ENCODE data around the gene DNAAF2.
"Not testable (repeated sequence)": the region's sequence is repeated elsewhere in the genome, so short reads cannot be mapped to it uniquely, and the experiment has no call there.

The DNAAF2 gene

DNA sequence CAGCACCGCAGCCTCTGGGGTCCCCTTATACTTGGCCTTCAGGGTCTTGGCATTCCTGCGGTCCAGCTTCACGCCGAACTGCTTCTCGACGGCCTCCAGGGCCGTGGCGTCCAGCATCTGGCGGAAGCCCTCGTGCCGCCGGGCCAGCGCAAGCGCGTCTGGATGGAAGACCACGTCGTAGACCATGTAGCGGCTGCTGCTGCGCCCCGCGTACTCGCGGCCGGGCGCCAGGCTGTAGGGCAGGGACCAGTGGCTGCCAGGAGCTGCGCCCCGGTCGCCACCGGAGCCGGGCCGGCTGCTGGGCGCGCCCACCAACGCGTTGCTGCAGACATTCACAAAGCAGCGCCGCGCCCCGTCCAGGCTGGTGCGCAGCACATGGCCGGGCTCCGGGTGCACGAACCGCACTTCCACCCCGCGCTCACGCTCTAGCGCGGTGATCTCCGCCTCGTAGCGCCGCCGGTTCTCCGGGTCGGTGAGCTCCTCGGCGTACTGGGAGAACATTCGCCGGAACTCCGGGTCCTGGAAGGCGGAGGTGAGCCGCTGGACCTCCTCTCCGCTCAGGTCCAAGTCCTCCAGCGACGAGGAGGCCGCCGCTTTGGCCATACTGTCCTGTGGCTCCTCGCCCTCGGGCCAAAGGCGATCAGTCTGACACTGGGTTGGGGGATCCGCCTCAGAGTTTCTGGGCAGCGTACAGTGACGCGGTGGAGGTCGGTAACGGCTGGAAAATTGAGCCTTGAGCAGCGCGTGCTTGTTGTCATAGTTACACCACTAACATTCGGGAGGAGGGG is at the start of gene DNAAF2:
TSS of gene DNAAF2 (minus strand) at position 698 of the 788 bp plus-strand sequence. CDS start at position 603, 95 bp downstream.
- no peak for TF ChIP-seq Cebpa-rat (IDR thresholded peaks at IDR 0.05)
- Histone ChIP-seq H3K27me3 (no peaks in the 10 kb centered on the region), H3K4me3 (peak within 1 kb of the TSS; percentile 95), H3K4me2 (peak within 1 kb of the TSS; percentile 86), H3K36me3 (peaks cover 36% of the 10 kb centered on the region), H3K4me1 (peaks cover 44% of the 10 kb centered on the region), H3K9me3 (no peaks in the 10 kb centered on the region), H3K9ac (peak within 1 kb of the TSS; percentile 98), H3K27ac (peak within 1 kb of the TSS; percentile 97), H4K20me1 (peaks cover 73% of the 10 kb centered on the region)

- no peak for TF ChIP-seq Cebpa-rat (IDR thresholded peaks at IDR 0.05)
- H3K36me3 ChIP-seq, result peaks cover 91% of the 10 kb centered on the region
- no peak overlapping the region for H3K4me3 ChIP-seq
- no peaks in the 10 kb centered on the region; the same call in 1 of the 2 replicates for H3K9me3 ChIP-seq
- H3K27me3 ChIP-seq, result no peaks in the 10 kb centered on the region
- H3K9ac ChIP-seq, result no peak overlapping the region
- H4K20me1 ChIP-seq, result no peaks in the 10 kb centered on the region
- H3K27ac ChIP-seq, result no peak overlapping the region
- no peak overlapping the region for H3K4me2 ChIP-seq
- H3K4me1 ChIP-seq, result no peaks in the 10 kb centered on the region
Measured at GRCh38 chr14:49679271-49679670, 44.2 kb upstream of the DNAAF2 start.

DNA sequence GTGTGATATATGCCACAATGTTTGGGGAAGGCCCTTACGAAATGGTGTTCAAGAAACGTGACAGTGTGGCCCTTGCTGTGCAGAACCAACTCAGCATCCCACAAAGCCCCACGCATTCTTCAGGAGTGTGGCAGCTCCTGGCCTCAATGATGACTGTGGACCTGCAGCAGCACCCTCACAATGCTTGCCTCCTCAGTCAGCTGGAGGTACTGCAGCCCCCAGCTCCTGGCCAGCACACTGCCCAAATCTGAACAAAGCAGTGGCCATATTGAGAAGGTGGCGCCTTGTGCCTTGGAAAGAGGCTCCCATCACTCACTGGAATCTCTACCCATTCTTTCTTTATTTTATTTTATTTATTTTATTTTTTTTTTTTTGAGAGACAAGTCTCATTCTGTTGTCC is 42.6 kb upstream of the DNAAF2 start:
- H4K20me1 ChIP-seq, result no peaks in the 10 kb centered on the region
- no peak overlapping the region for H3K27ac ChIP-seq
- no peak overlapping the region for H3K4me2 ChIP-seq
- peaks cover 95% of the 10 kb centered on the region for H3K36me3 ChIP-seq
- H3K4me1 ChIP-seq, result no peaks in the 10 kb centered on the region
- no peaks in the 10 kb centered on the region for H3K27me3 ChIP-seq
- TF ChIP-seq Cebpa-rat (IDR thresholded peaks at IDR 0.05), result no peak
- H3K9ac ChIP-seq, result no peak overlapping the region
- no peak overlapping the region for H3K4me3 ChIP-seq
- H3K9me3 ChIP-seq, result no peaks in the 10 kb centered on the region; the same call in 1 of the 2 replicates

DNA sequence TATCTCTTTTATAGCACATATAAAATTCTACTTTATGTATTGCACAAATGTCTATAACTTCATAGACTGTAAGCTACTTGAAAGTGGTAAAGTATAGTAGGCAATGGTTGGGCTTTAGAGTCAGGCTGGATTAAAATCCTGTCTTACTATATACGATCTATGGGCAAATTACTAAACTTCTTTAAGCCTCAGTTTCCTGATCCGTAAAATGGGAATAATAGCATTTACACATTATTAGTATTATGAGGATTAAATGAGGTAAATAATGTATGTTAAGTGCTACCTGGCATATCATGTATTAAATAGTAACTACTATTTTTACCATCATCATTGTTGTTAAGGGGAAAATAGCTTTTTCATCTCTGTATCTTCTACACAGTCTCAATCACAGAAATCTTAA is 38.5 kb upstream of the DNAAF2 start:
- Histone ChIP-seq H4K20me1 (no peaks in the 10 kb centered on the region), H3K4me1 (no peaks in the 10 kb centered on the region), H3K9me3 (no peaks in the 10 kb centered on the region; the same call in 1 of the 2 replicates), H3K9ac (no peak overlapping the region), H3K4me2 (no peak overlapping the region), H3K27me3 (no peaks in the 10 kb centered on the region), H3K4me3 (no peak overlapping the region), H3K36me3 (peaks cover 81% of the 10 kb centered on the region), H3K27ac (no peak overlapping the region)
- no peak for TF ChIP-seq Cebpa-rat (IDR thresholded peaks at IDR 0.05)

DNA sequence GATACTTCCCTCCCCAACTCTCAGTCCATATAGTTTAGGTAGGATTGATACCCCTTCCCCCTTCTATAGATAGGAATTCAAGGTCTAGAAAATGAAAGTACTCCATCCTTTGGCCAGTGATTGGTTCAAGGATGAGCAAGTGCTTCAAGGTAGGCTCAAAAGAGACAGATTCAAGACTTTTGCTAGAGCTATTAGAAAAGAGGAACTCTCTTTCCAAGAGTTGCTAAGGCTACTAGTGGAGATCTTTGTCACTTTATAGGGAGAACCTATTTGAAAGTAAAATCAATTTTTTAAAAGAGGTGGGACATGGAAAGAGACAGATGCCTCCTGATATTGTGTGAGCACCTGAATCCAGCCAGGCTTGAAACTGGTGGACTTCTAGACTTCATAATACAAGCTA is 35.4 kb upstream of the DNAAF2 start:
- Histone ChIP-seq H3K9ac (no peak overlapping the region), H3K9me3 (no peaks in the 10 kb centered on the region), H4K20me1 (no peaks in the 10 kb centered on the region), H3K27ac (no peak overlapping the region), H3K4me1 (no peaks in the 10 kb centered on the region), H3K4me3 (no peak overlapping the region), H3K36me3 (peaks cover 67% of the 10 kb centered on the region), H3K4me2 (no peak overlapping the region), H3K27me3 (no peaks in the 10 kb centered on the region)
- TF ChIP-seq Cebpa-rat (IDR thresholded peaks at IDR 0.05), result no peak

DNA sequence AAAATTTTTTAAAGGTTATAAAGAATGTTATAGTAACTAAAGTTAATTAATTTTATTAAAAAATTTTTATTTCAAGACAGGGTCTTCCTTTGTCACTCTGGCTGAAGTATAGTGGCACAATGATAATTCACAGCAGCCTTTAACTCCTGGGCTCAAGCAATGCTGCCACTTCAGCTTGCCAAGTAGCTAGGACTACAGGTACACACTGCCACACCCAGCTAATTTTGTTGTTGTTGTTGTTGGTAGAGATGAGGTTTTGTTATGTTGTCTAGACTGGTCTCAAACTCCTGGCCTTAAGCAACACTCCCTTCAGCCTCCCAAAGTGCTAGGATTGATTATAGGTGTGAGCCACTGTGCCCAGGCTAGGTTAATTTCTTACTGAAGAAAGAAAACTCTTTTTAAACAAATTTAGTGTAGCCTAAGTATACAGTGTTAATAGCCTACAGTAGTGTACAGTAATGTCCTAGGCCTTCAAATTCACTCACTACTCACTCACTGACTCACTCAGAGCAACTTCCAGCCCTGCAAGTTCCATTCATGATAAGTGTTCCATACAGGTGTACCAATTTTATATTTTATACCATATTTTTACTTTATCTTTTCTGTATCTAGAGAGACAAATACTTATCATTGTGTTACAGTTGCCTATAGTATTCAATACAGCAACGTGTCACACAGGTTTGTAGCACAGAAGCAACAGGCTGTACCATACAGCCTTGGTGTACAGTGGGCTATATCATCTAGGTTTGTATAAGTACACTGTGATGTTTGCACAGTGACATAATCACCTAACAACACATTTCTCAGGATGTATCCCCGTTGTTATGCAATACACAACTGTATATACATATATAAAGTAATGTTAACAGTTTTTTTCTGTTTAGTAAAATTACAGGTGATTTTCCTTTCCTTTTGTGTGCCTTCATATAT is 24.7 kb upstream of the DNAAF2 start:
- H4K20me1 ChIP-seq, result no peaks in the 10 kb centered on the region
- H3K4me2 ChIP-seq, result no peak overlapping the region
- H3K9me3 ChIP-seq, result no peaks in the 10 kb centered on the region
- no peak for TF ChIP-seq Cebpa-rat (IDR thresholded peaks at IDR 0.05)
- H3K27me3 ChIP-seq, result no peaks in the 10 kb centered on the region
- H3K36me3 ChIP-seq, result peaks cover 43% of the 10 kb centered on the region
- no peaks in the 10 kb centered on the region for H3K4me1 ChIP-seq
- H3K9ac ChIP-seq, result no peak overlapping the region
- no peak overlapping the region for H3K27ac ChIP-seq
- H3K4me3 ChIP-seq, result no peak overlapping the region

DNA sequence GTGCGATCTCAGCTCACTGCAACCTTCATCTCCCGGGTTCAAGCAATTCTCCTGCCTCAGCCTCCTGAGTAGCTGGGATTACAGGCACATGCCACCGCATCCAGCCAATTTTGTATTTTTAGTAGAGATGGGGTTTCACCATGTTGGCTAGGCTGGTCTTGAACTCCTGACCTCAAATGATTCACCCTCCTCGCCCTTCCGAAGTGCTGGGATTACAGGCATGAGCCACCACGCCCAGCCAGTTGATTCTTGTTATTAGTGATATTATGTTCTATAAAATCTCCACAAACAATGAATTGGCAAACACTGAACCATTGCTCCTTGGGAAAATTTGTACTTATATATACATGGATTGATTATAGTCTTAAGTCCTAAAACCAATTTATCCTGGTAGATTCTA is 22.5 kb upstream of the DNAAF2 start:
- not testable (repeated sequence) for H3K4me2 ChIP-seq, H3K4me1 ChIP-seq, H3K9me3 ChIP-seq, H4K20me1 ChIP-seq, H3K27ac ChIP-seq, H3K27me3 ChIP-seq, H3K9ac ChIP-seq, H3K4me3 ChIP-seq
- H3K36me3 ChIP-seq, result peaks cover 46% of the 10 kb centered on the region

DNA sequence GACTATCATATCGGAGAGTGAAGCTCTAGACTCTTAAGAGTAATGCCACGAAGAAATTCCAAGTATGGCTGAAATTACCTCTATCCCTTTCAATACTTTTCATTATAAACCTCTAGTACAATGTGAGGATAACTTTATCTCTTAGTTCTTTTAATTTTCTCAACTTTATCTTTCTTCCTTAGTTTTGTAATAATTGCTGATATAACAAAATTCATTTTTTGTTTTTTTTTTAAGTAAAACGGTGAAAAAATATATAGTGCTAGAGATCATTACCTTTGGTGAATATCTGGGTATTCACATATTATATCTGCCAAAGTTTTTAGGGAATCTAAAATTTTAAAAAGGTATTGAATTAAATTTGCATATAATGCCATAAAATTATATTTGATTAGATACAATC is 19.5 kb upstream of the DNAAF2 start:
- Histone ChIP-seq H3K27me3 (no peaks in the 10 kb centered on the region), H3K4me2 (no peak overlapping the region), H3K9ac (no peak overlapping the region), H3K27ac (no peak overlapping the region), H3K36me3 (peaks cover 47% of the 10 kb centered on the region), H4K20me1 (no peaks in the 10 kb centered on the region; the same call in 1 of the 2 replicates), H3K4me1 (no peaks in the 10 kb centered on the region), H3K9me3 (no peaks in the 10 kb centered on the region), H3K4me3 (no peak overlapping the region)
- TF ChIP-seq Cebpa-rat (IDR thresholded peaks at IDR 0.05), result no peak

GRCh38 chr14:49653508-49653907 is 18.5 kb upstream of the DNAAF2 start:
- no peaks in the 10 kb centered on the region for H3K9me3 ChIP-seq
- no peaks in the 10 kb centered on the region for H3K4me1 ChIP-seq
- peaks cover 5% of the 10 kb centered on the region; the same call in 1 of the 2 replicates for H4K20me1 ChIP-seq
- no peak for TF ChIP-seq Cebpa-rat (IDR thresholded peaks at IDR 0.05)
- H3K36me3 ChIP-seq, result peaks cover 54% of the 10 kb centered on the region
- no peak overlapping the region for H3K27ac ChIP-seq
- no peak overlapping the region for H3K4me2 ChIP-seq
- no peaks in the 10 kb centered on the region for H3K27me3 ChIP-seq
- H3K9ac ChIP-seq, result no peak overlapping the region
- H3K4me3 ChIP-seq, result no peak overlapping the region

DNA sequence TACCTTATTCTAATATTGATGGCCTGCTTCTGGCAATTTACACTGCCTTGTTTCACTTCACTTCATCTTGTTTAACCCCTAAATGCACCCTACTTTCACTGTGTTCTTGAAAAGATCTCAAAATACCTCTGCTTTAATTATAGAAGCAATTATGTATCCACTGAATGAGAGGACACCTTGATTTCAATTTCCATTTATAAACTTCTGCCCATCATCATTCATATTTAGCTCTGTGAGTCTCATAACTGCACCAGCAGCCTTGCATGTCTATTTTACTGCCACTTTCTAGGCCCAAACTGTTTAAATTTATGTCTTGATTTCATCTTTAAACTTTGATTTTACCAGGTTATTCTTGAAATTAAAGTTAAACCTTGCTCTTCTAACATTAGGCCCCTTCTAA is 7.1 kb upstream of the DNAAF2 start:
- H3K4me1 ChIP-seq, result peaks cover 23% of the 10 kb centered on the region
- no peak overlapping the region; the same call in 1 of the 2 replicates for H3K9ac ChIP-seq
- H3K27ac ChIP-seq, result peak overlapping the region; percentile 39; the same call in 1 of the 2 replicates
- H4K20me1 ChIP-seq, result peaks cover 72% of the 10 kb centered on the region
- TF ChIP-seq Cebpa-rat (IDR thresholded peaks at IDR 0.05), result no peak
- H3K36me3 ChIP-seq, result peaks cover 66% of the 10 kb centered on the region
- no peaks in the 10 kb centered on the region for H3K9me3 ChIP-seq
- no peak overlapping the region for H3K4me3 ChIP-seq
- peak overlapping the region; percentile 53 for H3K4me2 ChIP-seq
- no peaks in the 10 kb centered on the region for H3K27me3 ChIP-seq
